NK-92 treated with Interleukin-12 subunit alpha and Interleukin-12 subunit beta, amount 100 ng/mL, for 24 hours (cell line): ENCODE measurements around the gene SPTAN1.

Experiments used
- DNase-seq: peaks from one replicate; lab custom pipeline; 2025; lab: John Stamatoyannopoulos, UW

The SPTAN1 gene

GRCh38 chr9:128669786-128670185, 117.4 kb downstream of the SPTAN1 start:
- no peak for DNase-seq

- DNase-seq, result no peak
These were observed 123.0 kb downstream of the SPTAN1 start for GRCh38 chr9:128675382-128675781.

GRCh38 chr9:128677794-128678193, 125.4 kb downstream of the SPTAN1 start:
- DNase-seq, result no peak
